DOHH2 (cell line): ENCODE data around the gene RRP15.
"Not testable (repeated sequence)": the region's sequence is repeated elsewhere in the genome, so short reads cannot be mapped to it uniquely, and the experiment has no call there.

Source experiments
- H3F3A ChIP-seq: fragments of 200-600 bp; sonication (generic), shearing (Covaris generic); 2 replicates; pipeline ENCODE4 v1.6.0; 2016; ENCODE audit warnings: antibody characterized with exemption, mild to moderate bottlenecking; ENCODE audit not compliant: control insufficient read depth, insufficient read depth
- H3K27ac ChIP-seq: fragments of 200-600 bp; sonication (generic); 2 replicates; pipeline ENCODE4 v1.5.1; 2014; ENCODE audit warnings: low read depth, mild to moderate bottlenecking, low read length, moderate library complexity
- H3K27me3 ChIP-seq: fragments of 200-600 bp; sonication (generic); 2 replicates; pipeline ENCODE4 v1.6.1; 2014; ENCODE audit warnings: mild to moderate bottlenecking, low read length, mixed read lengths; ENCODE audit not compliant: control insufficient read depth
- H3K36me3 ChIP-seq: fragments of 200-600 bp; sonication (generic); 2 replicates; pipeline ENCODE4 v1.6.1; 2014; ENCODE audit warnings: mild to moderate bottlenecking, low read length, moderate library complexity, mixed read lengths; ENCODE audit not compliant: control insufficient read depth
- H3K4me1 ChIP-seq: fragments of 200-600 bp; sonication (generic); 2 replicates; pipeline ENCODE4 v1.6.1; 2014; ENCODE audit warnings: mild to moderate bottlenecking, low read length, mixed read lengths; ENCODE audit not compliant: control insufficient read depth
- H3K4me2 ChIP-seq: fragments of 200-600 bp; sonication (generic); 2 replicates; pipeline ENCODE4 v1.6.0; 2014; ENCODE audit warnings: mild to moderate bottlenecking, low read length, moderate library complexity
- H3K4me3 ChIP-seq: fragments of 200-600 bp; sonication (generic); 2 replicates; pipeline ENCODE4 v1.5.1; 2014; ENCODE audit warnings: mild to moderate bottlenecking, low read length, mixed read lengths
- H3K79me2 ChIP-seq: fragments of 200-600 bp; sonication (generic); 2 replicates; pipeline ENCODE4 v1.6.1; 2014; ENCODE audit warnings: mild to moderate bottlenecking, low read length, mixed read lengths; ENCODE audit not compliant: control insufficient read depth
- H3K9me2 ChIP-seq: fragments of 200-600 bp; sonication (generic); replicated peaks from 2 replicates; pipeline ENCODE4 v1.6.1; 2014; ENCODE audit warnings: mild to moderate bottlenecking, low read length, mixed read lengths; ENCODE audit not compliant: control insufficient read depth
- H3K9me3 ChIP-seq: fragments of 200-600 bp; sonication (generic); 2 replicates; pipeline ENCODE4 v1.6.1; 2014; ENCODE audit warnings: antibody characterized with exemption, low read length, mixed read lengths; ENCODE audit not compliant: control insufficient read depth, insufficient read depth
- H4K20me1 ChIP-seq: fragments of 200-600 bp; sonication (generic); 2 replicates; pipeline ENCODE4 v1.6.0; 2014; ENCODE audit warnings: low read depth, mild to moderate bottlenecking, antibody characterized with exemption, low read length, moderate library complexity; ENCODE audit not compliant: control insufficient read depth, insufficient read depth
- CTCF ChIP-seq: fragments of 200-600 bp; sonication (generic); IDR thresholded peaks from one replicate; pipeline ENCODE4 v1.5.1; 2014; ENCODE audit warnings: antibody characterized with exemption, mild to moderate bottlenecking, low read depth, low read length; ENCODE audit not compliant: poor library complexity, severe bottlenecking
- EZH2phosphoT487 ChIP-seq: fragments of 200-600 bp; sonication (generic); IDR thresholded peaks from 2 replicates; pipeline ENCODE4 v1.6.1; 2017; ENCODE audit warnings: borderline replicate concordance, mild to moderate bottlenecking, antibody characterized with exemption, low read length, moderate library complexity, mixed read lengths

The RRP15 gene

GRCh38 chr1:218317061-218317460 lies 32.0 kb downstream of the RRP15 start:
- no peaks in the 10 kb centered on the region for H3K79me2 ChIP-seq
- no peak overlapping the region for H3K4me3 ChIP-seq
- H3K36me3 ChIP-seq, result peaks cover 28% of the 10 kb centered on the region
- TF ChIP-seq EZH2phosphoT487, result no peak
- TF ChIP-seq CTCF, result no peak
- no peaks in the 10 kb centered on the region for H3K27me3 ChIP-seq
- H3K4me1 ChIP-seq, result no peaks in the 10 kb centered on the region
- no peaks in the 10 kb centered on the region for H3K9me3 ChIP-seq
- no peak overlapping the region for H3K4me2 ChIP-seq
- no peak overlapping the region for H3K27ac ChIP-seq
- H4K20me1 ChIP-seq, result no peaks in the 10 kb centered on the region
- 0 out of 2 replicates have a peak, but pooled peaks cover 2% of the 10 kb centered on the region for H3F3A ChIP-seq
- no peaks in the 10 kb centered on the region for H3K9me2 ChIP-seq

- H3K79me2 ChIP-seq, H3K27me3 ChIP-seq, H3K27ac ChIP-seq, H3K9me3 ChIP-seq, H3K4me1 ChIP-seq, H3K9me2 ChIP-seq, H4K20me1 ChIP-seq, H3K4me3 ChIP-seq, H3F3A ChIP-seq, H3K4me2 ChIP-seq: not testable (repeated sequence)
- H3K36me3 ChIP-seq, result peaks cover 41% of the 10 kb centered on the region
These were observed 35.1 kb downstream of the RRP15 start for GRCh38 chr1:218320182-218320581.

GRCh38 chr1:218322762-218323161 lies 37.7 kb downstream of the RRP15 start:
- 0 out of 2 replicates have a peak, but pooled peaks cover 2% of the 10 kb centered on the region for H3F3A ChIP-seq
- no peaks in the 10 kb centered on the region for H3K79me2 ChIP-seq
- no peaks in the 10 kb centered on the region for H3K9me2 ChIP-seq
- TF ChIP-seq EZH2phosphoT487 (no peak), CTCF (no peak)
- no peak overlapping the region for H3K4me3 ChIP-seq
- no peak overlapping the region for H3K27ac ChIP-seq
- H3K4me2 ChIP-seq, result no peak overlapping the region
- H3K4me1 ChIP-seq, result no peaks in the 10 kb centered on the region
- peaks cover 34% of the 10 kb centered on the region for H3K36me3 ChIP-seq
- no peaks in the 10 kb centered on the region for H3K27me3 ChIP-seq
- no peaks in the 10 kb centered on the region for H4K20me1 ChIP-seq
- no peaks in the 10 kb centered on the region for H3K9me3 ChIP-seq

GRCh38 chr1:218323568-218324225 lies 38.6 kb downstream of the RRP15 start:
- H3K9me3 ChIP-seq, result no peaks in the 10 kb centered on the region
- no peak overlapping the region for H3K4me2 ChIP-seq
- peaks cover 30% of the 10 kb centered on the region for H3K36me3 ChIP-seq

More at GRCh38 chr1:218323568-218324225, 38.6 kb downstream of the RRP15 start:
- Histone ChIP-seq H3K79me2 (no peaks in the 10 kb centered on the region), H3K4me1 (no peaks in the 10 kb centered on the region), H3K27me3 (no peaks in the 10 kb centered on the region), H4K20me1 (no peaks in the 10 kb centered on the region), H3K4me3 (no peak overlapping the region), H3F3A (0 out of 2 replicates have a peak, but pooled peaks cover 2% of the 10 kb centered on the region), H3K27ac (no peak overlapping the region), H3K9me2 (no peaks in the 10 kb centered on the region)
- TF ChIP-seq EZH2phosphoT487, result no peak
- TF ChIP-seq CTCF, result no peak
